Stimulated activated CD8-positive, alpha-beta memory T cell treated with anti-CD3 and anti-CD28 coated beads, Interleukin-4, amount 100 ng/mL, for 24 hours (primary cell): ENCODE data around the gene DUSP8.
A peak's percentile ranks its signal among the peaks of the same experiment; 100 is the strongest.
"Not testable (repeated sequence)": the region's sequence is repeated elsewhere in the genome, so short reads cannot be mapped to it uniquely, and the experiment has no call there.

Source experiments
- DNase-seq: peaks from one replicate; pipeline ENCODE4 v3.0.0-alpha.2; 2020; ENCODE audit warnings: low read depth

The DUSP8 gene, protein sequence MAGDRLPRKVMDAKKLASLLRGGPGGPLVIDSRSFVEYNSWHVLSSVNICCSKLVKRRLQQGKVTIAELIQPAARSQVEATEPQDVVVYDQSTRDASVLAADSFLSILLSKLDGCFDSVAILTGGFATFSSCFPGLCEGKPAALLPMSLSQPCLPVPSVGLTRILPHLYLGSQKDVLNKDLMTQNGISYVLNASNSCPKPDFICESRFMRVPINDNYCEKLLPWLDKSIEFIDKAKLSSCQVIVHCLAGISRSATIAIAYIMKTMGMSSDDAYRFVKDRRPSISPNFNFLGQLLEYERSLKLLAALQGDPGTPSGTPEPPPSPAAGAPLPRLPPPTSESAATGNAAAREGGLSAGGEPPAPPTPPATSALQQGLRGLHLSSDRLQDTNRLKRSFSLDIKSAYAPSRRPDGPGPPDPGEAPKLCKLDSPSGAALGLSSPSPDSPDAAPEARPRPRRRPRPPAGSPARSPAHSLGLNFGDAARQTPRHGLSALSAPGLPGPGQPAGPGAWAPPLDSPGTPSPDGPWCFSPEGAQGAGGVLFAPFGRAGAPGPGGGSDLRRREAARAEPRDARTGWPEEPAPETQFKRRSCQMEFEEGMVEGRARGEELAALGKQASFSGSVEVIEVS

DNA sequence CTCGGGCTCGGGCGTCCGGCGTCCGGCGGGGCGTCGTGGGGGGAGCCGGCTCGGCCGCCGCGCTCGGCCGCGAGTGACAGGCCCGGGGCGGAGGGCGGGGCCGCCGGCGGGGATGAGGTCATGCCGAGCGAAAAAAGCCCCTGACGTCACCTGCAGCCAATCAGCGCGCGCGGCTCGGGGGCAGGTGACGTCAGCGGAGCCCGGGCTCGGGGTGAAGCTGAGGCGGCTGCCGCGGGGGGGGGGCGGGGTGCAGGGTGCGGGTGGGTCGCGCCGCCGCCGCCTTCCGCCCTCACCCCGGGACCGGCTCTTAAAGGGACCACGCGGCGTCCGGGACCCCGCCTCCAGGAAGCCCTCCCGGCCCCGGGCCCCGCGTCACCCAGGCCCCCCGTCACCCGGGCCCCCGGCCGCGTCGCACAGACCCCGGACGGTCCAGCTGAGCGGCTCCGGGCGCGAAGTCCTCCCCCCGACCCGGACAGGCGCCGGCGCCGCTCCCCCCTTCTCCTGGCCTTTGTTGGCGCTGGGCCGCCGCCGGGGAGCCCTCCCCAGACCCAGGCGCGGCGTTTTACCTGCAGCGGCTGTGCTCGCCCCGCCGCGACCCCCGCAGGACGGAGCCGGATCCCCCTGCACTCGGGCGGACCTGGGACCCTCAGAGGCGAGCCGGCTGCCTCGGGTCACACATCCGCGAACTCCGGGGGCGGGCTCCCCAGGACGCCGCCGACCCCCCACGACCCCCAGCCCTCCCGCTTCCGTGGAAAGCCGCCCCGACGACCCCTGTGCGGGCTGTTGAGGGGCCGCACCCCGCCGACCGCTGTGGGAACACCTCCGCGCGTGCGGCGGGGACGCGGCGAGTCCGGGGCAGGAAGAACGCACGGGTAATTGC is at the start of gene DUSP8:
Gene DUSP8, minus strand, starts transcription at position 75 of the 880 bp plus-strand sequence. CDS start 6,445 bp downstream, outside the sequence.
- peak; percentile 86 for DNase-seq

DNA sequence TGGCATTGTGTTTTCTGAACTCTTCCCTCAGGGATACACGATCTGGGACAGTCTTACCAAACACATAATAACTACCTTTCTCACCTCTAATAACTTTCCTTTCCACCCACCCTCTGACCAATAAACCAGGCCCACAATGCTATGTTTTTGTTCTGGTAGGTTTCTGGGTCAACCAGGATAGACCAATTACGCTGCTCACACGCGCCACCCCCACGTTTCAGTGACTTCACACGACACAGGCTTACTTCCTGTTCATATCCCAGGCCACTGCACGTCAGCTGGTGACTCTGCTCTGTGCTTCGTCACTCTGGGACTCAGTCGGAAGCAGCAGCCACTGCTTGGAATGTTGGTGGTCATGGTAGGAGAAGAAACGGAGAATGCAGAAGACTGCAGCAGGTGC is 47.4 kb upstream of the DUSP8 start:
- no peak for DNase-seq

DNA sequence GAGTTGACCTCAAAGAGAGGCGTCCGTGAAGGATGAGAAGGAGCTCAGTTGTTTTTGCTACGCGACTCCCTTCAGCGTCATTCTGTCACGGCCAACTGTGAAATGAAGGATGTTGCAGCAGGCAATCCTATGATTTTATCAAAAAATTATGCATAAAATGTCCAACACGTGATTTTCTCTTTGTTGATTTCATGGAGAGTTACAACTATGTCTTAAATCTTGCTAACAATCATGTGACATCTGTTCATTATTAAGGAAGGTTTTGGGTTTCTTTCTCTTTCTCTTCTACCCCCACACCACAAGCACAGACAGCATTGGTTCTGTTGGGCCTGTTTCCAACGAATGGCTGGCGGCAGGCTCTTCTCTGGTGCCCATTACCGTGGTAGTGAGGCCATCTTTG is 46.2 kb upstream of the DUSP8 start:
- no peak for DNase-seq

DNA sequence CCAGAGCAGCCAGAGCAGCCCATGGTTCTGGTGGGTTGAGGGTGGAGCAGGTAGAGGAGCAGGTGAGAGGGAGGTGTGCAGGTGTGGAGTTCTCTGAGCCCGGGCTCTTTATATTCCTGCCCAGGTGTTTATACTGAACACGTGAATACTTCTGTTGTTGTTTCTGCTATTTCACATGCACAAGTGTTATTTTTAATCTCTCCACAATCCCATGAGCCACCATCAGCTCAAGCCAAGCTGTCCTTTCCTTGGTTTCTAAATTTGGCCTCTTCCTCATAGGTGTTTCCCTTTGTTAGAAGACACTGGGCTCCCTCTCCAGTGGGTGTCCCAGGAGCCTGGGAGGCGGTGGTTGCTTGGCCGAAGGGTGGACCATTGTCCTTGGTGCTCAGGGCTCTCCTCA is 36.3 kb upstream of the DUSP8 start, which contains the start of gene KRTAP5-3:
Gene KRTAP5-3, minus strand, starts transcription at position 101 of the 400 bp plus-strand sequence. Its CDS starts 78 bp downstream, at position 23.
- DNase-seq: no peak

DNA sequence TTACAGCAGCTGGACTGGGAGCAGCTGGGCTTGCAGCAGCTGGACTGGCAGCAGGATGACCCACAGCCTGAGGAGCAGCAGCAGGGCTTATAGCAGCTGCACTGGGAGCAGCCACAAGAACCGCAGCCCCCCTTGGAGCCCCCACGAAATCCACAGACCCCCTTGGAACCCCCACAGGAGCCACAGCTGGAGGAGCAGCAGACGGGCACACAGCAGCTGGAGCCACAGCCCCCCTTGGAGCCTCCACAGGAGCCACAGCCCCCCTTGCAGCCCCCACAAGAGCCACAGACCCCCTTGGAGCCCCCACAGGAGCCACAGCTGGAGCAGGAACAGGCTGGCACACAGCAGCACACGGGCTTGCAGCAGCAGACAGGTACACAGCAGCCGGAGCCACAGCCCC is 35.8 kb upstream of the DUSP8 start:
- not testable (repeated sequence) for DNase-seq

DNA sequence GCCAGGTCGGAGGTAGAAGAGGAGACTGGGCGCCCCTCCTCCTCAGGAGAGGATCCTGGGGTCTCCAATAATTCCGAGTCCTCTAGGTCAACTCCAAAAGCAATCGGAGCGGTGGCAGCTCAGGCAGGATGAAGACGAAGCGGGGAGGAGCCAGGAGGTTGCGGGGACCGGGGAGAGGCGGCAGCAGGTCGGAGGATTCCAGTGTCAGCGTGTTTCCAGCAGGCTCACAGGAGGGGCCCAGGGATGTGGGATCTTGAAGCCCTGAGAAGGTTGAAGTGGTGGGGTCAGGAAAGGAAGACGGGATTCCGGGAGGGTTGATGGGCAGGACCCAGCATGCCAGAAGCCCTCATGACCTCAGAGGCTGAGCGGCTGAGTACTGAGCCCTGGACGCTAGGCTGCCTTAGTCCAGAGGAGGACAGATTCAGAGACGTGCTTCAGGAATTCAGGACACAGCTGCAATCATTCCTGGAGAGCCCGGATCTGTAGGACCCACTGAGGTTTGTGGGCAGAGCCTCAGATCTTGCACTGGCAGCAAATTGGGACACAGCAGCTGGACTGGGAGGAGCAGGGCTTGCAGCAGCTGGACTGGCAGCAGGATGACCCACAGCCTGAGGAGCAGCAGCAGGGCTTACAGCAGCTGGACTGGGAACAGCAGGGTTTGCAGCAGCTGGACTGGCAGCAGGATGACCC is 35.2 kb upstream of the DUSP8 start:
- not testable (repeated sequence) for DNase-seq

DNA sequence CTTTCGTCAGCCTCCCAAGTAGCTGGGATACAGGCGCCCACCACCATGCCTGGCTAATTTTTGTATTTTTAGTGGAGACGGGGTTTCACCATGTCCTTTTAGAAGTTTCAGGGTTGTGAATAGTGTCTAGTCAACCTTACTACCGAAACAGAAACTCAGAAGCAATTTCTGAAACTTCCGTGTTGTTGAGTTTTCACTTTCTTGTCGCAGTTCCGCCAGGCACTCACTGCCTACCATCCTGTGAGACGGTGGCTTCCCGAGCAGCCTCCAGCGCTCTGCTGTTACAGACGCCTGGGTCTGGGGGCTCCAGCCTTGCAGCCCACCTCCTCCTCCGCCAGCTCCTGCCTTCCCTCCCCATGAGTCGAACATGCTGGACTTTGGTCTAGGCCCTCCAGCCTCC is 33.9 kb upstream of the DUSP8 start:
- not testable (repeated sequence) for DNase-seq

DNA sequence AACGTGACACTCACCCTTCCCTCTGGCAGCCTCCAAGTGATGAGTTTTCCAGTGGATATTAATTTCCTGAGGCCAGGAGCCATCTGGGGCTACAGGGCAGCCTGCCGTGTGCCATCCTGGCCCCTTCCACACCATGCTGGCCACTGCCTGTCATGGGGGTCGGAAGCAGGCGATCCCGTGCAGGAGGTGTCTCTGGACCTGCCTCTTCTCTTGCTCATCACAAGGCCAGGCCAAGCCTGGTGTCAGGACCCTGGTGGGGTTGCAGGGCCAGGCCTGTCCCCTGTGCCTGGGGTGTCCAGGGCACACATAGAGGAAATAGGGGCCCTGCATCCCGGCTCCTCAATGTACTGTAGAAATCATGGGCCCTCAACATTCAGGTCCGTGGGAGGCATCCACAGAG is 32.6 kb upstream of the DUSP8 start:
- no peak for DNase-seq

DNA sequence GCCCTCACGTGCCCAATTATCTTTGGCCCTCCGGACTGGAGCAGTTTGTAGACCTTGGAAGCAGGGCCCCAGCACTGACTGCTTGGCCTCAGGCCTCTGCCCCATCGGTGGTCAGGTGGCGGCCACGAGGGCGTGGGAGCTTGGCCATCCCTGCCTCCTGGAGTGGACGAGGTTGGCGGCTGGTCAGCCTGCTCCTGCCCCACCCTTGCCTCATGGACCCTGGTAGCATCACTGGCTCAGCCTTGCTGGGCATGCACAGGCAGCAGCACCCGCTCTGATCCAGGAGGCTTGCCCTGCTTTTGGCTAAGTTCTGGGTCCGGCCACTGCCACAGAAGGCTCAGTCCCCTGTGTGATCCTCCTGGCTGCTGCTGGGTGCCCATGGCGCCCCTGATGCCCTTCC is 32.1 kb upstream of the DUSP8 start:
- no peak for DNase-seq

DNA sequence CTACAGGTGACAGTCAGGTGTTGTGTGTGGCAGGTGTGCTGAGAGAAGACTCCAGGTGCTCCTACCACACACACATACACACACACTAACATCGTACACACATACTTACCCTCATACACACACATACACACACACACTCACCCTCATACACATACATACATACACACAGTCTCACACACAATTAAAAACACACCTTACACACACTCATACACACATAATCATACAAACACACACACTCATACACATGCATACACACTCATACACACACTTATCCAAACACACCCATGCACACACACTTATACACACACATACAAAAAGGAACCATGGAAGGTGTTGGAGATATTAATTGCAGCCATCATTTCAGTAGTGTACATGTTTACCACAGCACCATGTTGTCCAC is 31.6 kb upstream of the DUSP8 start:
- no peak for DNase-seq

DNA sequence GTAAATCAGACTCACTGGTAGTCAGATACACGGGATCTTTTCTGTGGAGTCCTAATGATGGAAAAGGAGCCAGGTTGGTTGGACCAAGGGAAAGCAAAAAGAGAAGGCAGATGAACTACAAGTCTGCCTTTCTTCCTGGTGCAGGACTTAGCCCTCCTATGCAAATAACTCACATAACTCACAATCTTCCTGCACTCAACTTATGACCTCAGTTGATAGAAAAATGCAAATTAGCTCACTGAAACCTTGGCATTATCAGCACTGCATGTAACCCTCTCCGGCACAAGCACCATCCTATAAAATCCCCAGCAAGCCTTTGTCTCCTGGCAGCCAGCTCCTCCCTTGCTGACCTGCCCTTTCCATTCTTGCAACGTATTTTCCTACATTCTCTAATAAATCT is 29.6 kb upstream of the DUSP8 start:
- DNase-seq: not testable (repeated sequence)

DNA sequence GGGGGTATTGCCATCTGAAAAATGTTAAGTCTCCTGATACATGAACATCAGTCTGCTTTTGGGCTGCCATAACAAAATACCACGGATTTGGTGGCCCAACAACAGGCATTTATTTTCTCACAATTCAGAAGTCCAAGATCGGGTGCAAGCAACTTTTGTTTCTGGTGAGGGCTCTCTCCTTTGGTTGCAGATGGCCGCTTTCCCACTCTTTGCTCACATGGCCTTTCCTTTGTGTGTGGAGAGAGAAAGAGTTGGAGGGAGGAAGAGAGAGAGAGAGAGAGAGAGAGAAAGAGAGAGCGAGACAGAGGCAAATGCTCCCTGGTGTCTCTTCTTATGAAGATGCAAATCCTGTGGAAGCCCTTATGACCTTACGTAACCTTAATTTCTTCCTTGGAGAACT is 28.6 kb upstream of the DUSP8 start:
- DNase-seq: no peak

DNA sequence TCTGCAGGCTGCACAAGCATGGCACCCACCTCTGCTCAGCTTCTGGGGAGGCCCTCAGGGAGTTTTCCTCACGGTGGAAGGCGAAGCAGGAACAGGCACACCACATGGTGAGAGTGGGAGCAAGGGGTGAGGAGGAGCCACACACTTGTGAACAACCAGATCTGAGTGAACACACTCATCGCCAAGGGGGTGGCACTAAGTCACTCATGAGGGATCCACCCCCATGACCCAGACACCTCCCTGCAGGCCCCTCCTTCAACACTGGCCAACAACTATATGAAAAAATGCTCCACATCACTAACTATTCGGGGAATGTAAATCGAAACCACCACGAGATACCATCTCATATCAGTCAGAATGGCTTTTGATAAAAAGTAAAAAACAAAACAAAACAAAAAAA is 26.7 kb upstream of the DUSP8 start:
- DNase-seq: no peak

DNA sequence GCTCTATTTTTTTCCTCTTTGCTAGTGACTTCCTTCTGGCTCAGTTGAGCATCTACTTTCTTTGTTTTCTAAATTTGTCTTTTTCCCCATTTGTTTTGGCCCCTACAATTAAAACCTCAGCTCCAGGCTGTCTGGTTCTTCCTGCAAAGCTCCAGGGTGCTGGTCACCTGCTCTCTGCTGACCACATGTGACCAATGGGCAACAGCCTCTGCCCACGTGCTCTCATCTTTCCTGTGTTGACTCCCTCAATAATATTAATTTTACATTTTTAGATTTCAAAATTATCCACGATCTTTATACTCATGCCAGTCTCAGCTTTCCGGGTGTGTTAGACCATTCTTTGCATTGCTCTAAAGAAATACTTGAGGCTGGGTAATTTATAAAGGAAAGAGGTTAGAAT is 26.3 kb upstream of the DUSP8 start:
- DNase-seq: not testable (repeated sequence)

DNA sequence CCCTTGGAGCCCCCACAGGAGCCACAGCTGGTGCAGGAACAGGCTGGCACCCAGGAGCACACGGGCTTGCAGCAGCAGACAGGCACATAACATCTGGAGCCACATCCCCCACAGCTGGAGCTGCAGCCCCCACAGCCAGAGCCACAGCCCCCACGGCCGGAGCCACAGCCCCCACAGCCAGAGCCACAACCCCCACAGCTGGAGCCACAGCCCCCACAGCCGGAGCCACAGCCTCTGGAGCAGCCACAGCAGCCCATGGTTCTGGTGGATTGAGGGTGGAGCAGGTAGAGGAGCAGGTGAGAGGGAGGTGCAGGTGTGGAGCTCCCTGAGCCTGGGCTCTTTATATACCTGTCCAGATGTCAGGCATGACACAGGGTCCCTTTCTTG is 25.9 kb upstream of the DUSP8 start, which contains the start of gene KRTAP5-2:
Gene KRTAP5-2, minus strand, starts transcription at position 301 of the 387 bp plus-strand sequence. Its CDS starts 44 bp downstream, at position 257.
- DNase-seq: no peak

DNA sequence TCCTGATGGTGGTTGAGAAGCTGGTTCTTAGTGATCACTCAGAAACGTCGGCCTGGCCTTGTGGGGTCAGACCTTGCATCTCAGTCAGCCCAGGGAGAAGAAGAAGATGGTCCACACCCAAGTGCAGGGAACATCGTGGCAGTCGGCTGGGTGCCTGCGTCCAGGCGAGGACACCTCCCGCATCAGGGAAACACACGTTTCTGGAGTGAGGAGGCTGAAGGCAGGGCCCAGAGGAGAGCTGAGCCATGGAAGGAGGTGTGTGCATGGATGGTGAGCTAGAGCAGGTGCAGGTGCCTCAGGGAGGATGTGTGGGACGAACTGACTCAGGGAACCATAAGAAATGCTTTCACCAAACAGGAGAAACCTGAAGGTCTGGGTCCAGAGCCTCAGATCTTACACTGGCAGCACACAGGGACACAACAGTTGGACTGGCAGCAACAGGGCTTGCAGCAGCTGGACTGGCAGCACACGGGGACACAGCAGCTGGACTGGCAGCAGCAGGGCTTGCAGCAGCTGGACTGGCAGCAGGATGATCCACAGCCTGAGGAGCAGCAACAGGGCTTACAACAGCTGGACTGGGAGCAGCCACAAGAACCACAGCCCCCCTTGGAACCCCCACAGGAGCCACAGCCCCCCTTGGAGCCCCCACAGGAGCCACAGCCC is 25.4 kb upstream of the DUSP8 start:
- DNase-seq: no peak

DNA sequence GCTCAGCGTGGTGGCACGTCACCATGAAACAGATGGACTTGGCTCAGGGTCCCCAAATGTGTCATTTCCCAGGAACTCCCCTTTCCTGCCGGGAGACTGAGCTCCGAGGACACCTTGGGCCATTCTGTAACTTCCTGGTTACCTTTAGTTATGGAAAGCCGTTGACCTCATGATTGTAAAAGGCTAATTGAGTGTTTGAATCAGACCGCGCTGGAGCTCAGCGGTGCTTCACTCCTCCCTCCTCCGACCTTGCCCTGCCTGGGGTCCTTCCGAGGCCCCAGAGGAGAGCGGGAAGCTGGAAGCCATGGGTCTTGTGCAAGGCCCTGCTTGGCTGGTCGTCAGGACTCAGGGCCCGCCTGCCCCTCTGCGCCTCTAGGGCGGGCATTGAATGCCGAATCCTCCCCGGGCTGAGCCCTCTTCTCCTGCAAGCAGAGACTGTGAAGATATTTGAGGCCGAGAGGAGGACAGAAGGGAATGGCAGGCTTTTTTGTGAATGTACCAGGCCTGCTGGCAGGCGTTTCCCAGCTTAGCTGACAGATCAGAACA is 24.6 kb upstream of the DUSP8 start:
- not testable (repeated sequence) for DNase-seq

DNA sequence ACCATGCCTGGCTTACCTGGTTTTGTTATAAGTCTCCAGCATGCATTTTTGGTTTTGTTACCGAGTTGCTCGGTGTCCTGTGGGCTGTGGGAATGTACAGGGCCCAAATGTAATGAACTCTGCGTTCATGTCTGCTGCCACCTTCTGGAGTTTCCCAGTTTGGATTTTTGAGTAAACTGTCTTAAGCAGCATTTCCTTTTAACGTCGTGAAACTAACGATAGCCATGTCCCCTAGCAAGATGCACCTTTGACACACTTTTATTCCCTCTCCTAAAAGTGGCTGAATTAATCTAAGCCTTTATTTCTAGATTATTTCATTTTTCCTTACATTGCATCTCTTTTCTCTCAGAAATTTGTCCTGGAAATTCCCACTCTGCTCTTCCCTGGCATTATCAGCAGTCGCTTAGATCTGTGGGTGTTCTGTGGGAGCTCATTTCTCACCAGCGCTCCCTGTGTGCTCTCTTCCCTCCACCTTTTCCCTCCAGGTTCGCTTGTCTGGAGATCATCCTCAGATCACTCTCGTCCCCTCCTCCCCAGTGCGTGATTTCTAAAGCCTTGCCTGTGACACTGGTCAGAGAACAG is 24.0 kb upstream of the DUSP8 start:
- DNase-seq: not testable (repeated sequence)

DNA sequence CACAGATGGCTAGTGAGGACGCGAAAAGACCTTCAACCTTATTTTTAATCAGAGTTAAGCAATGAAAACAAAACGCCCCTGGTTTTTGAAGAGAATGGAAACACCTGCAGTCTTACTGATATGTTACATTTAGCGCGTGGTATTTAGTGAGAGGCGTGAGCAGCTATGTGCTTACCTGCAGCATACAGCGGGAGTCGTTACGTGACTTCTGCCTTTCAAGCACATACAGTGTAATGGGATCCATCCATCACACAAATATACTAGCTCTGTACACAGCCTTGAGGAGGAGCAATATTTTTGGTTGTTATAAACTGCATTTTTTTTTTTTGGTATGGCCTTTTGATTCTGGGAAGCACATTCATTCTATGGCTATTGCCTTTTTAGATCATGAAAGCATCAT is 20.6 kb upstream of the DUSP8 start:
- DNase-seq: no peak

DNA sequence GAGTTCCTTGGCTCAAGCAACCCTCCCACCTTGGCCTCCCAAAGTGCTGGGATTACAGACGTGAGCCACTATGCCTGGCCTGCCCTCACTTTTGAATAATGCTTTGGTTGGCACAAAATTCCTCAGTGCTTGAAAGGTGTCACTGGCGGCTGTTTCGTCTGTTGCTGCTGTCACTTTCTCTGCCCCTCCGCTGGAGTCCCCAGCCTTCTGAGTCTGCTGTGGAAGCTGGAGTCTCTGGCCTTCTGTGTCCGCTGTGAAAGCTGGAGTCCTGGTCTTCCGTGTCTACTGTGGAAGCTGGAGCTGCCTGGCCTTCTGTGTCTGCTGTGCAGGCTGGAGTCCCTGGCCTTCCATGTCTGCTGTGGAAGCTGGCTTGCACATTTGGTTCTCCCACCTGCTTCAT is 17.9 kb upstream of the DUSP8 start:
- no peak for DNase-seq
